RWPE1 (cell line): ENCODE results near the gene TMEM247.
"Not testable (repeated sequence)": the region's sequence is repeated elsewhere in the genome, so short reads cannot be mapped to it uniquely, and the experiment has no call there.

Experiments
- CTCF ChIA-PET: fragments of 350-600 bp; sonication (Branson Sonifier 250); formaldehyde crosslinking; extraction: SDS; loops from one replicate; lab custom pipeline; 2021; lab: Yijun Ruan, JAX
- POLR2A ChIA-PET: fragments of 400-600 bp; formaldehyde crosslinking; extraction: SDS; loops from one replicate; lab custom pipeline; 2020; ENCODE audit warnings: antibody characterized with exemption; ENCODE audit not compliant: low non-redundant PET; lab: Yijun Ruan, JAX
- DNase-seq: peaks from one replicate; pipeline ENCODE4 v3.0.0; 2012; ENCODE audit warnings: low spot score
- H3K27ac ChIP-seq: fragments of 450-650 bp; 2 replicates; pipeline ENCODE4 v1.5.1; 2017
- TF ChIP-seq, protein P1 (sequence below): fragments of 450-650 bp; conservative IDR thresholded peaks from 2 replicates; pipeline ENCODE4 v1.5.1; 2017; ENCODE audit warnings: low read depth, mild to moderate bottlenecking

Gene TMEM247

DNA sequence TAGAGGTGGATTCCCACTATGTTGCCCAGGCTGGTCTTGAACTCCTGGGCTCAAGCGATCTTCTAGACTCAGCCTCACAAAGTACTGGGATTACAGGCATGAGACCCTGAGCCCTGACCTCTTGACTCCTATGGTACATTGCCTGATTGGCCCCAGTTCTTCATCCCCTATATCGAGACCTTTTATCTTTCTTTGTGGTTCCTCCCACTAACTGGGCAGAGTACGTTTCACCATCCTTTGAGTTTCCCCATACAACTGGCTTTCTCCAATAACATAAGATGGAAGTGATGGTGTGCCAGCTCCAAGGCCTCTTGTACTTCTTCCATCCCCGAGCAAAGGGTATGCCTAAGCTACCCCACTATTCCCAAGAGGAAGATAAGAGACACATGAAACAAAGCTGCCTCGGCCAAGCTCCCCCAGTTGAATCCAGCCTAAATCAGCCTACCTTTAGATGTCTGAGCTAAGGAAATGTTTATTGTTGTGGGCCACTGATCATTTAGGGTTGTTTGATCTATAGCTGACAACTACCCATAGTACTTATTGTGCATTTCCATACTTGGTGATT, 8.3 kb upstream of the TMEM247 start:
- ChIA-PET CTCF (interaction anchor here (1.3 kb wide), 1 partner anchor 179 kb away, joined by 5 read pairs; no protein-coding TSS in a partner anchor), POLR2A (no interaction called here)
- DNase-seq = no peak
- TF ChIP-seq, protein P1, sequence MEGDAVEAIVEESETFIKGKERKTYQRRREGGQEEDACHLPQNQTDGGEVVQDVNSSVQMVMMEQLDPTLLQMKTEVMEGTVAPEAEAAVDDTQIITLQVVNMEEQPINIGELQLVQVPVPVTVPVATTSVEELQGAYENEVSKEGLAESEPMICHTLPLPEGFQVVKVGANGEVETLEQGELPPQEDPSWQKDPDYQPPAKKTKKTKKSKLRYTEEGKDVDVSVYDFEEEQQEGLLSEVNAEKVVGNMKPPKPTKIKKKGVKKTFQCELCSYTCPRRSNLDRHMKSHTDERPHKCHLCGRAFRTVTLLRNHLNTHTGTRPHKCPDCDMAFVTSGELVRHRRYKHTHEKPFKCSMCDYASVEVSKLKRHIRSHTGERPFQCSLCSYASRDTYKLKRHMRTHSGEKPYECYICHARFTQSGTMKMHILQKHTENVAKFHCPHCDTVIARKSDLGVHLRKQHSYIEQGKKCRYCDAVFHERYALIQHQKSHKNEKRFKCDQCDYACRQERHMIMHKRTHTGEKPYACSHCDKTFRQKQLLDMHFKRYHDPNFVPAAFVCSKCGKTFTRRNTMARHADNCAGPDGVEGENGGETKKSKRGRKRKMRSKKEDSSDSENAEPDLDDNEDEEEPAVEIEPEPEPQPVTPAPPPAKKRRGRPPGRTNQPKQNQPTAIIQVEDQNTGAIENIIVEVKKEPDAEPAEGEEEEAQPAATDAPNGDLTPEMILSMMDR = no peak
- H3K27ac ChIP-seq = no peak overlapping the region

DNA sequence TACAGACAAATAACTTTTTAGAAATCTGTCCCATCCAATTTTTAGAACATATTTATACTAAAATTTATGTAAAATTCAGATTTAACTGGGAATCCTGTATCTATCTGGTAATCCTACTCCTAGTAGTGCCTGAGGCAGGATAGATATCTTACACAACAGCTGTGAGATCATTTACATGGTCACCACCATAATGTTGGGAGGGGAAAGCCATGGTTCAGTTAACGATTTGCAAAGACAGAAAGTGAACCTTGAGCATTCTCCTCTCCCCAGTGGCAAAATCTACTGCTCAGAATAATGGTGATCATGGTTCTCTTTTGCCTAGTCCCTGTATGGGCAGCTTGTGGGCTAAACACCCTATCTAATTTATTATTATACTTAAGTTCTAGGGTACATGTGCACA, 7.7 kb upstream of the TMEM247 start:
- no peak overlapping the region for H3K27ac ChIP-seq
- CTCF ChIA-PET = no interaction called here
- TF ChIP-seq, protein P1 = no peak
- POLR2A ChIA-PET = no interaction called here
- DNase-seq = no peak

DNA sequence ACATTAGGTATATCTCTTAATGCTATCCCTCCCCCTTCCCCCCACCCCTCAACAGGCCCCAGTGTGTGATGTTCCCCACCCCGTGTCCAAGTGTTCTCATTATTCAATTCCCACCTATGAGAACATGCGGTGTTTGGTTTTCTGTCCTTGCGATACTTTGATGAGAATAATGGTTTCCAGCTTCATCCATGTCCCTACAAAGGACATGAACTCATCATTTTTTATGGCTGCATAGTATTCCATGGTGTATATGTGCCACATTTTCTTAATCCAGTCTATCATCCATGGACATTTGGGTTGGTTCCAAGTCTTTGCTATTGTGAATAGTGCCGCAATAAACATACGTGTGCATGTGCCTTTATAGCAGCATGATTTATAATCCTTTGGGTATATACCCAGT, 7.2 kb upstream of the TMEM247 start:
- DNase-seq, H3K27ac ChIP-seq, POLR2A ChIA-PET, CTCF ChIA-PET: not testable (repeated sequence)

GRCh38 chr2:46477462-46477861, 1.9 kb upstream of the TMEM247 start:
- H3K27ac ChIP-seq, POLR2A ChIA-PET, DNase-seq, CTCF ChIA-PET: not testable (repeated sequence)

DNA sequence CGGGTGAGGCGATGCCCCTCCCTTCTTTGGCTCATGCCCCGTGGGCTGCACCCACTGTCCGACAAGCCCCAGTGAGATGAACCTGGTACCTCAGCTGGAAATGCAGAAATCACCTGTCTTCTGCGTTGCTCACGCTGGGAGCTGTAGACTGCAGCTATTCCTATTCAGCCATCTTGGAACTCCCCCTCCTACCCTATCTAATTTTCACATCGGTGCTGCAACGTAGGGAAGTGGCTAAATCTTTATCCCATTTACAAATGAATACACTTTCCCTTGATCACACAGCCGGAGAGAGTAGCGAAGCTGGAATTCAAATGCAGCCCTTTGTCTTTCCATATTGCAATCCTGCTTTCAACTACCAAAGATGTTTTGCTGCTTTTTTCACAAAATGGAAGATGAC, 1.4 kb upstream of the TMEM247 start:
- TF ChIP-seq, protein P1 = no peak
- no peak for DNase-seq
- H3K27ac ChIP-seq = no peak overlapping the region
- POLR2A ChIA-PET = no interaction called here
- CTCF ChIA-PET = no interaction called here

- ChIA-PET CTCF (no interaction called here), POLR2A (no interaction called here)
- peak overlapping the region; percentile 47 for H3K27ac ChIP-seq
- TF ChIP-seq, protein P1 = no peak
- DNase-seq = no peak
Measured at GRCh38 chr2:46480562-46480961, 1.2 kb downstream of the TMEM247 start.

- TF ChIP-seq, protein P1 = no peak
- peak overlapping the region; percentile 47 for H3K27ac ChIP-seq
- CTCF ChIA-PET = interaction anchor here (0.6 kb wide), 1 partner anchor 150 kb away, joined by 3 read pairs; no protein-coding TSS in a partner anchor
- POLR2A ChIA-PET = no interaction called here
- DNase-seq = peak; percentile 77
Measured at GRCh38 chr2:46481198-46482193, 2.1 kb downstream of the TMEM247 start.
